NAMALWA (cell line): ENCODE measurements around the gene BMAL1.
"Not testable (repeated sequence)": the region's sequence is repeated elsewhere in the genome, so short reads cannot be mapped to it uniquely, and the experiment has no call there.

Experiments
- DNase-seq: peaks from one replicate; pipeline ENCODE4 v3.0.0-alpha.2; 2015; ENCODE audit warnings: low spot score

BMAL1 gene

GRCh38 chr11:13382751-13383150 is 105.2 kb downstream of the BMAL1 start:
- no peak for DNase-seq

DNA sequence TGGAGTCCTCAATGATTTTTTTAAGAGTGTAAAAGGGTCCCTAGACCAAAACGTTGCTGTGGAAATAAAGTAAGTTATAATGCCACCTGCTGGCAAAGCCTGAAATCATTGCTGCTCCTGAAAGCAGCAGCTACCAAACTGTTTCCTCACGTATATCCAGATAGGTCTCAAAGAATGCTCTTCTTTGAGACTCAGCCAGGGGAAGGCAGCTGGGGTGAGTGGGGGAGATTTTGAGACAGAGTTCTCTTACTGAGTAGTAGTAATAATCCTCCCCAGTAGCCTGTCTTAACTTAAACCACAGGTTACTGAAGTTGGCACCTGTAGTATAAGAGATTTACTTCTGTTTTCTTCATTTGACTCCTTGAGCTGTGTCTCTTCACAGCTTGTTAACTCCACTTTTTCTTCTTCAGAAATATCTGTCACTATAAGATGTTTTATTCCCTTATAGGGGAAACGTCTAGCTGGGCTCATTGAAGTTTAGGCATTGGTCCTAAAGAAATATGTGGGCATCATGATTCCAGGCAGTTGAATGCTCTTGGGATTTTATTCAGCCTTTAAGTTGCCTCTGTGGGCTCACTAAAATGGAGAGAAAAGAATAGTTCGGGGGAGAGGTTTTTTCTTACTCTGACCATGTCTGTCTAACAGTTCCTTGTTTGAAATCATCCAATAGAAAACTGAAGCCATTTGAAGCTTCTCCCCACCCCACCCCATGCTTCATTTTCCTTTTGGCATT is 107.5 kb downstream of the BMAL1 start:
- DNase-seq: peak; percentile 72

GRCh38 chr11:13386567-13386966 is 109.0 kb downstream of the BMAL1 start:
- no peak for DNase-seq

GRCh38 chr11:13388741-13389140 is 111.2 kb downstream of the BMAL1 start:
- DNase-seq: no peak

DNA sequence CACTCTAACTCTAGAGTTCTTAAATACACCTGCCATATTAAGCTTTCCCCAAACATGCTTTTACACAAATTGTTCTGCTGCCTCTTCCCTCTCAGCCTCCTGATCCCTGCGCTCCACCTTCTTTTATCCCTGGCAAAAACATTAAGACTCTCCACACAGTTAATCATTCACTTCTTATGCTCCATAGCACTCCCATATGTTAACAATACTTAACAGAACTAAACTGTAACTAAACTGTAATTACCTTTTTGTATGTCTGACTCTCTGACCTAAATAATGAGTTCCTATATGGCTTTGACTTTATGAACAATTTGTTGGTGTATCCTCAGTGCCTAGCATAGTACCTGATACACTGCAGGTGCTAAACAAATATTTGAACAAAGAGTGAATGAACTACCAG is 113.6 kb downstream of the BMAL1 start:
- no peak for DNase-seq

DNA sequence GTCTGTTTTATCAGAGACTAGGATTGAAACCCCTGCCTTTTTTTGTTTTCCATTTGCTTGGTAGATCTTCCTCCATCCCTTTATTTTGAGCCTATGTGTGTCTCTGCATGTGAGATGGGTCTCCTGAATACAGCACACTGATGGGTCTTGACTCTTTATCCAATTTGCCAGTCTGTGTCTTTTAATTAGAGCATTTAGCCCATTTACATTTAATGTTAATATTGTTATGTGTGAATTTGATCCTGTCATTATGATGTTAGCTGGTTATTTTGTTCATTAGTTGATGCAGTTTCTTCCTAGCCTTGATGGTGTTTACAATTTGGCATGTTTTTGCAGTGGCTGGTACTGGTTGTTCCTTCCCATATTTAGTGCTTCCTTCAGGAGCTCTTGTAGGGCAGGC is 120.7 kb downstream of the BMAL1 start:
- DNase-seq: not testable (repeated sequence)

DNA sequence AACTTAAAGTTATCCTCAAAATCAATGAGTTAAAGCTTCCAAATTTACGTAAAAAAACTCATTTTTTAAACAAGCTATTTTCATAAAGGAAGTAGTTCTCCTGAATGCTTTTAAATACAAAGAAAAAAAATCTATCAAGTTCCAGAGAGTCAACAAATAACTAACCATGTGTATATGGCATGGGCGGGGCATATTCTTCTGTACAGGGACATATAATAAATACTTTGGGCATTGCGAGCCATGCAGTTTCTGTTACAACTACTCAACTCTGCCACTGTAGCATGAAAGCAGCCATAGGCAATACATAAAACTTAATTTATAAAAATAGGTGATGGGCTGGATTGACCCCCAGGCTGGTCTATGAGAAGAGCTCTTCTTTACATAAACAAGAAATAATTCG is 127.6 kb downstream of the BMAL1 start:
- DNase-seq: no peak

GRCh38 chr11:13415201-13415600 is 137.6 kb downstream of the BMAL1 start:
- no peak for DNase-seq

GRCh38 chr11:13421561-13421960 is 144.0 kb downstream of the BMAL1 start:
- DNase-seq: no peak

DNA sequence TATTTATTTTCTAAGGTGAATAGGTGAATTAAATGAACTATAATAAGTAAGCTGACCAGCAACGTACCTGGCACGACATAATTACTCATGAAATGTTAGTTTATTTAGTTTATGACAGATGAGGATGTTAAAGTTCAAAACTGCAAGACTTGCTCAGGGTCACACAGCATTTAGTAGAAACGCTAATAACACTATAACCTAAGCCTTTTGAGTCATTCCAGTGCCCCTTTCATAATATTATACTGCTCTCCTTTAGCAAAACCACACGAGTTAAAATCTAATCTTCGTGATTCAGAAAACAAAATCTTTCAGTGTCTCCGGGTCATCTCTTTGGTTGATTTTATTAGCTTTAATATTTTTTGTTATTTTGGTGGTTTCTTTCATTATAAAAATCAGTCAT is 145.8 kb downstream of the BMAL1 start:
- DNase-seq: no peak

GRCh38 chr11:13427440-13427839 is 149.8 kb downstream of the BMAL1 start:
- no peak for DNase-seq

DNA sequence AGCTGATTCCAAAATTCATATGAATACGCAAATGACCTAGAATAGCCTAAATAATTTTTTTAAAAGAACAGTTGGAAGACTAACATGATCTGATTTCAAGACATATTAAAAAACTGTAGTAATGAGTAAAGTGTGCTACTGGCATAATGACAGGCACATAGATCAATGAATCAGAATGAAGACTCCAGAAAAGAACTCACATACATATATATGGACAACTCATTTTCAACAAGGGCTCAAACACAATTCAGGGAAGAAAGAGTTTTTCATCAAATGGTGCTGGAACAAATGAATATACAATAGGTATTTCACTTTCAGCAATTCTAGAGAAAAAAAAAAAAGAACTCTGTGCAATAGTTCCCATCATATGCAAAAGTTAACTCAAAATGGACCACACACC is 151.7 kb downstream of the BMAL1 start:
- no peak for DNase-seq

DNA sequence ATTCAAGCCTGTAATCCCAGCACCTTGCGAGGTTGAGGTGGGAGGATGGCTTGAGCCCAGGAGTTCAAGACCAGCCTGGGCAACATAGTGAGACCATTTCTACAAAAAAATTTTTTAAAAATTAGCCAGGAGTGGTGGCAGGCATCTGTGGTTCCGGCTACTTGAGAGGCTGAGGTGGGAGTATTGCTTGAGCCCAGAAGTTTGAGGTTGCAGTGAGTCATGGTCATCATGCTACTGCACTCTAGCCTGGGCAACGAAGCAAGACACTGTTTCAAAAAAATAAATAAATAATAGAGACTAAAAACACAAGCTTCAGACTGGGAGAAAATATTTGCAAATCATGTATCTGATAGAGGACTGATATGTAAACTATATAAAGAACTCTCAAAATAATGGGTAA is 152.2 kb downstream of the BMAL1 start:
- DNase-seq: no peak

DNA sequence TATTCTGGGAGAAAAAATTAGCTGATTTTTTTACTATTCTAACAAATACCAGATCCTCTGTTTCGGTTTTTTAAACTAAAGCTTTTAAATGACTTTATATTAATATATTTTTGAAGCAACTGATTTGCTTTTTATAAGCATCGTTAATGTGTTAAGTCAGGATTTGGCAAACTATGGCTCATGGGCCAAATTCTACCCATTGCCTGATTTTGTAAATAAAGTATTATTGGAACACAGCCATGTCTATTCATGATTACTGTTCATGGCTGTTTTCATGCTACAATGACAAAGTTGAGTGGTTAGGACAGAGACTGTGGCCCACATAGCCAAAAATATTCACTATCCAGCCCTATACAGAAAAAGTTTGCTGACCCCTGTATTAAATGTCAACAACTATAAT is 155.8 kb downstream of the BMAL1 start:
- no peak for DNase-seq

DNA sequence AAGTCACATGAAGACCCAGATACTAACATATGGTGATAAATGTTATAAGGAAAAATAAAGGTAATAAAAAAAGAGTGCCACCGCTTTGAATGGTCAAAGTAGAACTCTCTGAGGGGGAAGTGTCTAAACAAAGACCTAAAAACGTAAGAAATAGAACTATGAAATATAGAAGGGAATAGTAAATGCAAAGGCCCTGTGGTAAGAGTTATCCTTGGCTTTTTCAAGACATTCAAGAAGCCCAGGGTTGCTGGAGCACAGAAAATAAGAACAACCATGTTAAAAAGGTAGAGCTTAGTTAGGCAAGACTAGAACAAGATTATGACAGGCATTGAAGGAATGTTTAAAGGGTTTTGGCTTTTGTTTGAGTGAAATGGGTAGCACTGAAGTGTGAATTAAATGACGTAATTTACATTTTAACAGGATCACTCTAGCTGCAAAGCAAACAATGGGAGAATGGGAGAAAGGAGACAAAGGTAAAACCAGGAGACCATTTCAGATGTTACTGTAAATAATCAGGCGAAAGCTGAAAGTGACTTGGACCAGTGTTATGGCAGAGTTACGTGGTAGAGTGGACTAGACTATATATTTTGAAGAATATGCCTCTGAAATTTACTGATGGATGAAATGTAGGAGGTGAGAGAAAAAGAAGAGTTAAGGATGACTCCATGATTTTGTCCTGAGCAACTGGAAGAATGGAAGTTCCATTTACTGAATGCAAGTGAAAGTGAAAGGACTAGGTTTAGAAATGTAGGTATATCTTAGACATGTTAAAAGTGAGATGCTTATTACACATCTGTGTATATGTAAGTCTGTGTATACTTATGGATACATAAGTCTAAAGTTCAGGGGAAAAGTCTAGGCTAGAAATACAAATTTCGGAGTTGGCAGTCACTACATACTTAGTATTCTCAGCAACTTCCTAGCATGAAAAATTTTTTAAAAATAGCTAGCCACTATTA is 156.9 kb downstream of the BMAL1 start:
- no peak for DNase-seq

GRCh38 chr11:13436836-13437235 is 159.2 kb downstream of the BMAL1 start:
- DNase-seq: not testable (repeated sequence)
